H1 (cell line): ENCODE measurements around the gene TIAM2. TPM values are rescaled to one million over a fixed set of nuclear protein-coding genes. Genes with fewer than 3 reads are reported as not detected.

Experiments
- CBX5 ChIP-seq: fragments of 300-800, 300-1000 bp; sonication (generic); IDR thresholded peaks from 2 replicates; pipeline ENCODE4 v1.7.1; 2016; ENCODE audit warnings: antibody characterized with exemption, low read length, low read depth
- JUN ChIP-seq: IDR thresholded peaks from 2 replicates; pipeline ENCODE4 v1.6.1; 2011; ENCODE audit warnings: low read depth, mild to moderate bottlenecking, improper control_type of control experiment, low read length
- KDM5A ChIP-seq: fragments of 200-600 bp; IDR thresholded peaks from 2 replicates; pipeline ENCODE4 v1.7.1; 2012; ENCODE audit warnings: mild to moderate bottlenecking, low read length, inconsistent platforms, mixed read lengths
- NANOG ChIP-seq: IDR thresholded peaks from 2 replicates; pipeline ENCODE4 v1.6.1; 2011; ENCODE audit warnings: low read length, low read depth, mild to moderate bottlenecking, inconsistent platforms; ENCODE audit not compliant: insufficient read depth, poor library complexity, severe bottlenecking
- polyA plus RNA-seq, 7 experiments: library from polyadenylated mRNA; depleted of rRNA in 3 of 7; stranded (reverse) in 5 of 7; unstranded in 2 of 7; fragments of >200 nt in 5 of 7; fragments of 200-250 nt in 2 of 7; gene quantifications; 1 replicate in 5 of 7; 2 replicates in 1 of 7; 4 replicates in 1 of 7; pipeline versions ENCODE4 v1.2.1 to v1.2.3, GENCODE V29; 2011 to 2013; ENCODE audit warnings: missing spikeins in 2 of 7, mixed read lengths in 2 of 7
- total RNA-seq: library from RNA; stranded (reverse); fragmentation: NEBNext Ultra II Directional; extraction: Animal tissue kit (Norgen Biotek cat#: 25700); gene quantifications from 2 replicates; pipeline ENCODE4 v1.2.1, GENCODE V29; 2021

The TIAM2 gene
- total and polyA plus RNA-seq, 2 of the 8 experiments (the other 6 are each of a cell fraction or from before 2014, with no cell fraction given): 7.4 to 23.9 TPM

DNA sequence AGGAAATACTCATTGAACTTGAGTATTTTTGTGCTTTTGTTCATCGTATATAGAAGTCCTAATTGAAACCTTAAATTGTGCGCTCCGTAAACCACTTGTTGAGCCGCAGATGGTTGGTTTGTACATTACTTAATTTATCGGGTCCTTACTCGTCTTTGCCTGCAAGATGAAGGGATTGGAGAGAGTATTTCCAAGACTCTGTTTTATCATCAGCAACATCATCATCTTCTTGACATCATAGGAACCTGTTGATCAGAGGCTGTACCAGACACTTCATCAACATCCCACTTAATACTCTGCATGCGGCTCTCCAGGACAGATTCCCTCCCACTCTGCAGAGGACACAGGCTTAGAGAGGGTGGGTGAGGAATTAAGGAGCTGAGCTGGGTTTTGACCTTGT lies 28.6 kb downstream of the TIAM2 start (continued):
- TF ChIP-seq JUN (no peak), NANOG (no peak), KDM5A (no peak), CBX5 (no peak)
